Panc1 (cell line): ENCODE measurements around the gene ZNF326. TPM values are rescaled to one million over a fixed set of nuclear protein-coding genes. Genes with fewer than 3 reads are reported as not detected.

Source experiments
- ATAC-seq: fragments of 200-7000 bp; cut with Tn5 transposase; 2 replicates; pipeline ENCODE4 v1.9.1; 2020; ENCODE audit warnings: mild to moderate bottlenecking, moderate library complexity
- BruUV-seq: library from RNA; stranded (reverse); fragments of 400-500 nt; replicated peaks from 2 replicates; lab custom pipeline; 2021; lab: Mats Ljungman, UMichigan
- CTCF ChIA-PET: fragments of 300-600 bp; sonication (Branson Sonifier 250); formaldehyde crosslinking; loops from one replicate; lab custom pipeline; 2022; ENCODE audit warnings: antibody characterized with exemption; lab: Charles Lee
- POLR2A ChIA-PET: fragments of 300-600 bp; sonication (Branson Sonifier 250); formaldehyde crosslinking; loops from one replicate; lab custom pipeline; 2022; ENCODE audit warnings: antibody characterized with exemption; lab: Charles Lee
- DNase-seq: peaks from one replicate; pipeline ENCODE4 v3.0.0-alpha.2; 2010; ENCODE audit warnings: low read depth, low spot score
- H3K27ac ChIP-seq: 2 replicates; pipeline ENCODE4 v1.5.1; 2011; ENCODE audit warnings: mild to moderate bottlenecking, low read length, inconsistent platforms
- H3K27me3 ChIP-seq: fragments of 200-500 bp; sonication (Bioruptor generic); 2 replicates; pipeline ENCODE4 v1.6.0; 2014; ENCODE audit warnings: low read length, inconsistent platforms; ENCODE audit not compliant: control insufficient read depth, insufficient read depth
- H3K36me3 ChIP-seq: fragments of 200-500 bp; sonication (Bioruptor generic); 2 replicates; pipeline ENCODE4 v1.5.1; 2014; ENCODE audit warnings: inconsistent platforms, mild to moderate bottlenecking, low read length, moderate library complexity; ENCODE audit not compliant: control insufficient read depth, insufficient read depth
- H3K4me1 ChIP-seq: 2 replicates; pipeline ENCODE4 v1.5.1; 2011; ENCODE audit warnings: inconsistent platforms, mild to moderate bottlenecking, low read length, moderate library complexity; ENCODE audit not compliant: control insufficient read depth, insufficient read depth
- H3K4me3 ChIP-seq, 2 experiments: 2 replicates each; pipeline ENCODE4 v1.5.1; 2011 to 2012; ENCODE audit warnings: low read depth in 2 of 2, low read length in 2 of 2, mild to moderate bottlenecking in 2 of 2, inconsistent platforms in 1 of 2, moderate library complexity in 1 of 2
- H3K9me3 ChIP-seq: fragments of 200-500 bp; sonication (Bioruptor generic); 2 replicates; pipeline ENCODE4 v1.5.1; 2014; ENCODE audit warnings: low read depth, mild to moderate bottlenecking, inconsistent platforms, low read length, moderate library complexity; ENCODE audit not compliant: control insufficient read depth, insufficient read depth
- CTCF ChIP-seq: fragments of 450-650 bp; IDR thresholded peaks from 2 replicates; pipeline ENCODE4 v1.5.1; 2017; ENCODE audit warnings: mild to moderate bottlenecking
- POLR2AphosphoS5 ChIP-seq: IDR thresholded peaks from 2 replicates; pipeline ENCODE4 v1.6.1; 2012; ENCODE audit warnings: mild to moderate bottlenecking, low read depth, low read length, moderate library complexity
- REST ChIP-seq, 2 experiments: IDR thresholded peaks; 2 replicates each; pipeline ENCODE4 v1.6.1; 2011 to 2012; ENCODE audit warnings: low read depth in 2 of 2, control low read depth in 1 of 2, low read length in 1 of 2, mild to moderate bottlenecking in 1 of 2, moderate library complexity in 1 of 2; ENCODE audit not compliant: insufficient read depth in 1 of 2
- SIN3A ChIP-seq: IDR thresholded peaks from 2 replicates; pipeline ENCODE4 v1.6.1; 2012; ENCODE audit warnings: low read depth, mild to moderate bottlenecking, low read length, moderate library complexity, borderline replicate concordance; ENCODE audit not compliant: insufficient read depth
- TCF7L2 ChIP-seq: IDR thresholded peaks from 2 replicates; pipeline ENCODE4 v1.6.1; 2011; ENCODE audit warnings: mild to moderate bottlenecking, low read depth, low read length, inconsistent platforms
- in situ Hi-C: cut with HindIII; loops from 2 replicates; pipeline ENCODE4 v1.10.0; 2016; ENCODE audit warnings: low sequenced_read_pairs, low pct_unique_long_range_greater_than_20kb
- intact Hi-C: fragments of 100-400 bp; cut with micrococcal nuclease; formaldehyde crosslinking; loops from one replicate; pipeline ENCODE4 v1.10.0; 2022; ENCODE audit not compliant: unreplicated experiment
- total RNA-seq: library from RNA; stranded (reverse); gene quantifications from one replicate; pipeline ENCODE4 v1.2.1, GENCODE V29; 2021; ENCODE audit not compliant: unreplicated experiment

The ZNF326 gene
- total RNA-seq, 1 experiment from 2014 or later = 19.7 TPM

GRCh38 chr1:90012300-90012699 is 17.4 kb downstream of the ZNF326 start:
- DNase-seq (no peak), ATAC-seq (no peak)
- ChIA-PET CTCF (no interaction called here), POLR2A (no interaction called here)
- H3K27ac ChIP-seq = no peak overlapping the region
- peaks cover 63% of the 10 kb centered on the region for H3K36me3 ChIP-seq
- intact Hi-C loops = no loop called here
- H3K4me1 ChIP-seq = no peaks in the 10 kb centered on the region
- no peaks in the 10 kb centered on the region for H3K9me3 ChIP-seq
- no TSS peak for BruUV-seq
- TF ChIP-seq TCF7L2 (no peak), CTCF (no peak), SIN3A (no peak), POLR2AphosphoS5 (no peak)
- no peaks in the 10 kb centered on the region for H3K27me3 ChIP-seq
- H3K4me3 ChIP-seq = no peak overlapping the region
- in situ Hi-C loops = no loop called here

GRCh38 chr1:90023691-90024090 is 28.8 kb downstream of the ZNF326 start:
- ATAC-seq (no peak), DNase-seq (no peak)
- TF ChIP-seq POLR2AphosphoS5 (no peak), TCF7L2 (no peak), REST (IDR thresholded peaks at IDR 0.05; ENCODE audit: insufficient read depth in 1 of 2, low read depth in 2 of 2, low read length in 1 of 2) (no peak), CTCF (no peak), SIN3A (no peak)
- no peak overlapping the region for H3K4me3 ChIP-seq
- no peaks in the 10 kb centered on the region for H3K27me3 ChIP-seq
- intact Hi-C loops = no loop called here
- CTCF ChIA-PET = no interaction called here
- H3K4me1 ChIP-seq = no peaks in the 10 kb centered on the region
- BruUV-seq = no TSS peak
- no peak overlapping the region for H3K27ac ChIP-seq
- in situ Hi-C loops = no loop called here
- H3K36me3 ChIP-seq = peaks cover 49% of the 10 kb centered on the region
- H3K9me3 ChIP-seq = no peaks in the 10 kb centered on the region; the same call in 1 of the 2 replicates
- POLR2A ChIA-PET = no interaction called here
